K562 (cell line): ENCODE results near the gene RAB5B. TPM values are rescaled to one million over a fixed set of nuclear protein-coding genes. Genes with fewer than 3 reads are reported as not detected.
A peak's percentile ranks its signal among the peaks of the same experiment; 100 is the strongest.

Experiments used
- ADNP ChIP-seq: fragments of 200-800 bp; sonication (Bioruptor generic); IDR thresholded peaks from 2 replicates; pipeline ENCODE4 v1.6.1; 2016; ENCODE audit warnings: missing genetic modification characterization, missing compliant biosample characterization
- CSDE1 ChIP-seq, 2 experiments: fragments of 450-650 bp; IDR thresholded peaks; 2 replicates each; pipeline ENCODE4 v1.6.1; 2016; ENCODE audit warnings: mild to moderate bottlenecking in 1 of 2
- DACH1 ChIP-seq: fragments of 450-650 bp; IDR thresholded peaks from 2 replicates; pipeline ENCODE4 v1.6.1; 2018; ENCODE audit not compliant: partially characterized antibody
- EWSR1 ChIP-seq: fragments of 450-650 bp; IDR thresholded peaks from 2 replicates; pipeline ENCODE4 v1.6.1; 2018; ENCODE audit warnings: borderline replicate concordance, mild to moderate bottlenecking, low read depth, moderate library complexity; ENCODE audit not compliant: partially characterized antibody
- HMGXB4 ChIP-seq: sonication (generic); formaldehyde crosslinking; IDR thresholded peaks from 2 replicates; pipeline ENCODE4 v1.8.1; 2023; ENCODE audit warnings: mild to moderate bottlenecking, missing genetic modification reagents
- NR2C2 ChIP-seq, 2 experiments: fragments of 200-800 bp in 1 of 2; sonication (Bioruptor generic) in 1 of 2; sonication (generic) in 1 of 2; formaldehyde crosslinking in 1 of 2; IDR thresholded peaks; 2 replicates each; pipeline versions ENCODE4 v1.6.1 to v1.8.0; 2016 to 2022; ENCODE audit warnings: mild to moderate bottlenecking in 1 of 2, missing compliant biosample characterization in 1 of 2, missing genetic modification characterization in 1 of 2, missing genetic modification reagents in 1 of 2
- PYGO2 ChIP-seq: fragments of 450-650 bp; IDR thresholded peaks from 2 replicates; pipeline ENCODE4 v1.6.1; 2016; ENCODE audit warnings: mild to moderate bottlenecking, missing genetic modification characterization, moderate library complexity, missing compliant biosample characterization
- SAP30 ChIP-seq: fragments of 200-600 bp; sonication (generic); IDR thresholded peaks from 2 replicates; pipeline ENCODE4 v1.6.1; 2012; ENCODE audit warnings: borderline replicate concordance, low read depth, mild to moderate bottlenecking, moderate library complexity, low read length, control low read depth, inconsistent platforms; ENCODE audit not compliant: insufficient read depth, poor library complexity, severe bottlenecking
- TAF9B ChIP-seq: fragments of 450-650 bp; IDR thresholded peaks from 2 replicates; pipeline ENCODE4 v1.6.1; 2018; ENCODE audit warnings: mild to moderate bottlenecking; ENCODE audit not compliant: partially characterized antibody
- TEAD4 ChIP-seq, 2 experiments: sonication (generic) in 1 of 2; formaldehyde crosslinking in 1 of 2; IDR thresholded peaks; 2 replicates each; pipeline versions ENCODE4 v1.6.1 to v1.8.0; 2012 to 2022; ENCODE audit warnings: borderline replicate concordance in 1 of 2, inconsistent platforms in 1 of 2, low read length in 1 of 2, mild to moderate bottlenecking in 1 of 2, missing genetic modification reagents in 1 of 2
- TSHZ1 ChIP-seq: fragments of 250-450 bp; sonication (Bioruptor Pico); IDR thresholded peaks from 2 replicates; pipeline ENCODE4 v1.4.0; 2020; ENCODE audit warnings: mild to moderate bottlenecking, moderate library complexity
- polyA plus RNA-seq, 8 experiments: library from polyadenylated mRNA; depleted of rRNA in 4 of 8; stranded (reverse) in 5 of 8; unstranded in 3 of 8; fragments of >200 nt; fragmentation: Nextera tagmentation in 2 of 8; fragmentation: Illumina TruSeq in 1 of 8; extraction: Ambion mirVana in 2 of 8; extraction: Trizol in 1 of 8; gene quantifications; 2 replicates each; pipeline versions ENCODE4 v1.2.1 to v1.2.3, GENCODE V29; 2011 to 2014; ENCODE audit warnings: inconsistent platforms in 1 of 8, missing spikeins in 1 of 8
- total RNA-seq, 7 experiments: library from RNA; depleted of rRNA in 6 of 7; stranded (reverse); fragments of >200 nt in 6 of 7; fragmentation: Illumina TruSeq in 2 of 7; extraction: Trizol in 2 of 7; gene quantifications; 2 replicates each; pipeline versions ENCODE4 v1.2.1 to v1.2.3, GENCODE V29; 2011 to 2021; ENCODE audit warnings: low replicate concordance in 1 of 7
- TF ChIP-seq, protein P1 (sequence below): fragments of 450-650 bp; IDR thresholded peaks from 2 replicates; pipeline ENCODE4 v1.6.1; 2016; ENCODE audit warnings: borderline replicate concordance
- TF ChIP-seq, protein P2 (sequence below): sonication (generic); IDR thresholded peaks from 2 replicates; pipeline ENCODE4 v1.6.1; 2016
- TF ChIP-seq, protein P3 (sequence below), 2 experiments: IDR thresholded peaks; 2 replicates each; pipeline ENCODE4 v1.6.1; 2011; ENCODE audit warnings: borderline replicate concordance in 1 of 2, control low read depth in 1 of 2, low read depth in 1 of 2, low read length in 1 of 2, mild to moderate bottlenecking in 1 of 2, mixed read lengths in 1 of 2, moderate library complexity in 1 of 2; ENCODE audit not compliant: insufficient read depth in 1 of 2, insufficient read length in 1 of 2, poor library complexity in 1 of 2, severe bottlenecking in 1 of 2; ENCODE audit errors: extremely low read depth in 1 of 2

RAB5B gene
- total and polyA plus RNA-seq, 9 of the 15 experiments (the other 6 are each of a cell fraction or from before 2014, with no cell fraction given): 6.8 to 73.8 (median 25.2) TPM

GRCh38 chr12:55973599-55974307, at the start of gene RAB5B (continued):
- 0 out of 2 replicates have a peak, but pooled peaks have one; percentile 25 for TF ChIP-seq TEAD4 (IDR thresholded peaks at IDR 0.05; ENCODE audit: low read length)
- TF ChIP-seq TEAD4 (CRISPR knock-in tag; IDR thresholded peaks at IDR 0.05; ENCODE audit: borderline replicate concordance): no peak
- TF ChIP-seq HMGXB4 (CRISPR knock-in tag): 0 out of 2 replicates have a peak, but pooled peaks have one; percentile 38
- peak; percentile 85 for TF ChIP-seq SAP30
- no peak for TF ChIP-seq TSHZ1 (CRISPR knock-in tag)
- peak; percentile 60 for TF ChIP-seq DACH1
- TF ChIP-seq NR2C2 (CRISPR knock-in tag; IDR thresholded peaks at IDR 0.05): no peak; the same call in 1 of the 2 replicates
- TF ChIP-seq NR2C2 (tag; IDR thresholded peaks at IDR 0.05): peak; percentile 95
- peak; percentile 70 for TF ChIP-seq TAF9B
- no peak for TF ChIP-seq ADNP
- TF ChIP-seq CSDE1 (IDR thresholded peaks at IDR 0.05): peak in 1 of 2 experiments; percentile 67; a peak in 1 of 4 replicates
- TF ChIP-seq, protein P1, sequence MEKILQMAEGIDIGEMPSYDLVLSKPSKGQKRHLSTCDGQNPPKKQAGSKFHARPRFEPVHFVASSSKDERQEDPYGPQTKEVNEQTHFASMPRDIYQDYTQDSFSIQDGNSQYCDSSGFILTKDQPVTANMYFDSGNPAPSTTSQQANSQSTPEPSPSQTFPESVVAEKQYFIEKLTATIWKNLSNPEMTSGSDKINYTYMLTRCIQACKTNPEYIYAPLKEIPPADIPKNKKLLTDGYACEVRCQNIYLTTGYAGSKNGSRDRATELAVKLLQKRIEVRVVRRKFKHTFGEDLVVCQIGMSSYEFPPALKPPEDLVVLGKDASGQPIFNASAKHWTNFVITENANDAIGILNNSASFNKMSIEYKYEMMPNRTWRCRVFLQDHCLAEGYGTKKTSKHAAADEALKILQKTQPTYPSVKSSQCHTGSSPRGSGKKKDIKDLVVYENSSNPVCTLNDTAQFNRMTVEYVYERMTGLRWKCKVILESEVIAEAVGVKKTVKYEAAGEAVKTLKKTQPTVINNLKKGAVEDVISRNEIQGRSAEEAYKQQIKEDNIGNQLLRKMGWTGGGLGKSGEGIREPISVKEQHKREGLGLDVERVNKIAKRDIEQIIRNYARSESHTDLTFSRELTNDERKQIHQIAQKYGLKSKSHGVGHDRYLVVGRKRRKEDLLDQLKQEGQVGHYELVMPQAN: peak; percentile 93
- TF ChIP-seq, protein P2, sequence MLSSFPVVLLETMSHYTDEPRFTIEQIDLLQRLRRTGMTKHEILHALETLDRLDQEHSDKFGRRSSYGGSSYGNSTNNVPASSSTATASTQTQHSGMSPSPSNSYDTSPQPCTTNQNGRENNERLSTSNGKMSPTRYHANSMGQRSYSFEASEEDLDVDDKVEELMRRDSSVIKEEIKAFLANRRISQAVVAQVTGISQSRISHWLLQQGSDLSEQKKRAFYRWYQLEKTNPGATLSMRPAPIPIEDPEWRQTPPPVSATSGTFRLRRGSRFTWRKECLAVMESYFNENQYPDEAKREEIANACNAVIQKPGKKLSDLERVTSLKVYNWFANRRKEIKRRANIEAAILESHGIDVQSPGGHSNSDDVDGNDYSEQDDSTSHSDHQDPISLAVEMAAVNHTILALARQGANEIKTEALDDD: peak; percentile 90
- TF ChIP-seq, protein P3, sequence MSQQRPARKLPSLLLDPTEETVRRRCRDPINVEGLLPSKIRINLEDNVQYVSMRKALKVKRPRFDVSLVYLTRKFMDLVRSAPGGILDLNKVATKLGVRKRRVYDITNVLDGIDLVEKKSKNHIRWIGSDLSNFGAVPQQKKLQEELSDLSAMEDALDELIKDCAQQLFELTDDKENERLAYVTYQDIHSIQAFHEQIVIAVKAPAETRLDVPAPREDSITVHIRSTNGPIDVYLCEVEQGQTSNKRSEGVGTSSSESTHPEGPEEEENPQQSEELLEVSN (IDR thresholded peaks at IDR 0.05; ENCODE audit: borderline replicate concordance in 1 of 2, extremely low read depth in 1 of 2, insufficient read depth in 1 of 2, insufficient read length in 1 of 2, low read depth in 1 of 2, low read length in 1 of 2, poor library complexity in 1 of 2, severe bottlenecking in 1 of 2): peak in 1 of 2 experiments; percentile 63
- no peak for TF ChIP-seq EWSR1
- TF ChIP-seq PYGO2 (tag): no peak
